HG02642 (cell line): ENCODE data around the gene CEP135.
"Not testable (repeated sequence)": the region's sequence is repeated elsewhere in the genome, so short reads cannot be mapped to it uniquely, and the experiment has no call there.

ENCODE experiments used
- ATAC-seq: cut with Tn5 transposase; IDR thresholded peaks from one replicate; pipeline ENCODE4 v1.9.1; 2021; ENCODE audit warnings: mild to moderate bottlenecking; ENCODE audit not compliant: unreplicated experiment, poor library complexity

Gene CEP135

DNA sequence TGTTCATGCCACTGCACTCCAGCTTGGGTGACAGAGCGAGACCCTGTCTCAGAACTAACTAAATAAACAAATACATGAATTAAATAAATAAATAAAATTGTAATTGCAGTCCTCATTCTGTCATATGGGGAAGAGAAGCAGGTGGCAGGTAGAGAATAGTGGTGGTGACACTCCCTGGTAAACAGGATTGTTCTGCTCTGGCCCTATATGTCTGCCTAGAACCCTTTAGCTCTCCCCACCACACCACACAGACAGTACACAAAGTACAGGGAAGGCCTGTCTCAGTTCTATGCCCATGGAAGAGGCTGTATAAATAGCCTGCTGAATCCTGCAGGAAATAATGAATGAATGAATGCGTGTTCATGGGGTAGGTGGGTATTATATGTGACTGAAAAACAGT is 117.7 kb downstream of the CEP135 start:
- no peak for ATAC-seq

DNA sequence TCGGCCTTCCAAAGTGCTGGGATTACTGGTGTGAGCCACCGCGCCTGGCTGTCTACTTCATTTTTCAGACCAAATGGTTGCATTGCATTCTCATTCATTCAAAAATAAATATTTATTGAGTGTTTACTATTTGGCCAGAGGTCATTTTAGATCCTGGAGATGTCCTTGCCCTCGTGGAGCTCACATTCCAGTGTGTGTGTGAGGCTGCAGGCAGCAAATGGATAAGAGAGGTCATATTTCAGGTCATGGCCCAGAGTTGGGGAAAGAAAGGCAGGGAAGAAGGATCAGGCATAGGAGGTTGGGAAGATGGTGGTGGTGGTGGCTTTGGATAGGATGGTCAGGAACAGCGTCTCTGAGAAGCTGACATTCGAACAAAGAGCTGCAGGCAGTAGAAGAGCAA is 119.1 kb downstream of the CEP135 start:
- ATAC-seq: no peak

DNA sequence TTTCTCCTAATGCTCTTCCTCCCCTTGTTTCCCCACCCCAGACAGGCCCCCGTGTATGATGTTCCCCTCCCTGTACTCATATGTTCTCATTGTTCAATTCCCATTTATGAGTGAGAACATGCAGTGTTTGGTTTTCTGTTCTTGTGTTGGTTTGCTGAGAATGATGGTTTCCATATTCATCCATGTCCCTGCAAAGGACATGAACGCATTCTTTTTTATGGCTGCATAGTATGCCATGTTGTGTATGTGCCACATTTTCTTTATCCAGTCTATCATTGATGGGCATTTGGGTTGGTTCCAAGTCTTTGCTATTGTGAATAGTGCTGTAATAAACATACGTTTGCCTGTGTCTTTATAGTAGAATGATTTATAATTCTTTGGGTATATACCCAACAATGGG is 124.0 kb downstream of the CEP135 start:
- ATAC-seq: not testable (repeated sequence)

DNA sequence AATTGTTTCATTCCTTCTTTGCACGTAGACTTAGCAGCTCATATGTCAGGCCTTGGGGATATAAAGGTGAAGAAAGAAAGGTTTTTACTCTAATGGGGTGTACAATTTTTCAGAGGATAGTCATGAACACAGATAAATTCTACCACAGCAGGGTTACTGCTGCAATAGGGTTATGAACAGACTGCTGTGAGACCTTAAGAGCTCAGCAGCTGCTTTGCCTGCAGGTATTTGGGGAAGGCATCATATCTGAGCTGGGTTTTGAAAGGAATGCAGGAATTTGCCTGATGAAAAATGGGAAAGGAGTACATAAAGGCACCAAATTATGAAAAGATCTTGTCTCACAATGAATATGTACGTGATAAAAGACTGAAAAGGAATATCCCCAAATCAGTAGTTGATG is 128.9 kb downstream of the CEP135 start:
- no peak for ATAC-seq

DNA sequence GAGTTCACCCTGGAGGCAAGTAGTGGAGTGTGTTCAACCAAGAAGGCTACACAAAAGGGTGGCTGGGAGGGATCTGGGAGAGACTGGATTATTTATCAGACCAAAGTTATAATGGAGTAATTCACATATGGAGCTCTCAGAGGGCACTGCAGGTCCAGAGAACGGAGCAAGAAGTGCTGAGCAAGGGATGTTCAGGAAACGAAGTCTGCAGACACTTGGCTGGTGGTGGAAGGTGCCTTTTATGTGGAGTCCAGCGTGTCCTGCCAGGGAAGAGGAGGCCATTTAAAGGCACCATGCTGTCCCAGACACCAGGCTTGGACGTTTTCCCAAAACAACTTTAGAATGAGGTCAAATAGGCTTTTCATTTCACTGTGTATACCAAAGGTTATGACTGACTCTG is 130.1 kb downstream of the CEP135 start:
- ATAC-seq: no peak

DNA sequence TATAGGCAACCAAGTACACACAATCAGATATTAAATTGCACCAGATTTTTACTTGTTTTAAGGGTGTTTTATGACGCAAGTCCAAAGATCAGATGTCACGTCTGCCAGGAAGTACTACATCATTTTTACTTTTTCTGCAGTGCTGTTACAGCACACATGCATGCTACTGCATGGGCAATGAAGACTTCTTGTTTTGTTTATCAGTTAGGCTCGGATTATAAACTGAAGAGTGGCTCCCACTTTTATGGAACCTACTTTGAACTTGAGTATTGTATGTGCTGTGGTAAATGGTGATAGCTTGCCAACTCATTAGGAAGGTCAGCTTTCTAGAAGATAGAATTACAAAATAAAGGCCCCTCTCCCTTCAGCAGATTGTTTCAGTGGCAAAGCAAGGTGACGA is 131.6 kb downstream of the CEP135 start:
- ATAC-seq: no peak

DNA sequence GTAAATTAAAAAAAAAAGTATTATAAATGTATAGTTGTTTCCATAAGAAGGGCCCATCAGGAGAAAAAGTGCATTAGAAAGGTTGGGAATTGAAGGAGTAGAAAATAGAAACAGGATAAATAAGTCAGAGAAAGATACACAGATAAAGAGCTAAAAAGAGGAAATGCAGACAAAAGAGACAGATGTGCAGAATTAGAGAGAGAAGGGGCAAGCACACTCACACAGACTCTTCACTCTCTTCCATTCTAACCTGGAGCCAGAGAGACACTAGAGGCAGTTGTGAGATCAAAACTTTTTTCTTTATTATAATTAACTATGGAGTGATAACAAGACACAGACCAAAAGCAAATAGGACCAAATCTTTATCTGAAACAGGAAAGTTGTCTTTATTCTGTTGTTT is 134.1 kb downstream of the CEP135 start:
- no peak for ATAC-seq
